Loucy (cell line): Measurements from ENCODE around the gene NDUFS1.

Source experiments
- CTCF ChIP-seq: fragments of 200-600 bp; sonication (generic); conservative IDR thresholded peaks from 2 replicates; pipeline ENCODE4 v1.5.1; 2014; ENCODE audit warnings: mild to moderate bottlenecking, antibody characterized with exemption, low read length
- EZH2phosphoT487 ChIP-seq: fragments of 200-600 bp; IDR thresholded peaks from 2 replicates; pipeline ENCODE4 v1.6.1; 2018; ENCODE audit warnings: antibody characterized with exemption, mild to moderate bottlenecking, moderate library complexity, borderline replicate concordance

- TF ChIP-seq CTCF (no peak), EZH2phosphoT487 (no peak)
These were observed 13.6 kb downstream of the NDUFS1 start for GRCh38 chr2:206145665-206146064.
